Stimulated activated CD8-positive, alpha-beta memory T cell treated with anti-CD3 and anti-CD28 coated beads, Interleukin-15, amount 100 ng/mL, for 24 hours (primary cell): ENCODE data around the gene ZGPAT.
"Not testable (repeated sequence)": the region's sequence is repeated elsewhere in the genome, so short reads cannot be mapped to it uniquely, and the experiment has no call there.

Experiments
- DNase-seq: peaks from one replicate; pipeline ENCODE4 v3.0.0-alpha.2; 2020; ENCODE audit warnings: low read depth

The ZGPAT gene, protein sequence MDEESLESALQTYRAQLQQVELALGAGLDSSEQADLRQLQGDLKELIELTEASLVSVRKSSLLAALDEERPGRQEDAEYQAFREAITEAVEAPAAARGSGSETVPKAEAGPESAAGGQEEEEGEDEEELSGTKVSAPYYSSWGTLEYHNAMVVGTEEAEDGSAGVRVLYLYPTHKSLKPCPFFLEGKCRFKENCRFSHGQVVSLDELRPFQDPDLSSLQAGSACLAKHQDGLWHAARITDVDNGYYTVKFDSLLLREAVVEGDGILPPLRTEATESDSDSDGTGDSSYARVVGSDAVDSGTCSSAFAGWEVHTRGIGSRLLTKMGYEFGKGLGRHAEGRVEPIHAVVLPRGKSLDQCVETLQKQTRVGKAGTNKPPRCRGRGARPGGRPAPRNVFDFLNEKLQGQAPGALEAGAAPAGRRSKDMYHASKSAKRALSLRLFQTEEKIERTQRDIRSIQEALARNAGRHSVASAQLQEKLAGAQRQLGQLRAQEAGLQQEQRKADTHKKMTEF

GRCh38 chr20:63707558-63708300 is at the start of gene ZGPAT, which contains the start of gene ARFRP1:
ZGPAT (plus strand) TSS chr20:63708039; CDS start chr20:63708581, 542 bp downstream.
ARFRP1 (minus strand) TSS chr20:63707976; CDS start chr20:63707091, 885 bp downstream.
- DNase-seq, result peak; percentile 66

DNA sequence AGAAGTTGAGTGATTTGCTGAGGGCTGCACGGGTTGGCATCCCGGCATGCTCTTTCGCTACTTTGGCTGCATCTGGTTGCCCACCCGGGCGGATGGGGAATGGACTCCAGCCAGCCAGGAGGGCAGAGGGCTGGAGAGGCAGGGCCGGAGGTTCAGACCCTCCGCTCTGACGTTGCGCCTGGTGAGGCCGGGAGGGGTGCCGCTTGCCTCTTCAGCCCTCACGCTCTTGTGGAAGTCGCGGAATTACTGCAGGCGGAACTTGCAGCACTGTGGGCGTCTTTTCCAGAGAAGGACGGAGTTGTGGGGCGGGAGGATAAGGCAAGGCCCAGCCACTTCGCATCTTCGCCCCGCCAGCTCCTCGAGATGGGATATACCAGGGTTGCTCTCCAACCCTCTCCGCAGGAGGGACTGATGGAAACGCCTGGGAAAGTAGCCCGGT is 49.1 kb upstream of the ZGPAT start:
- no peak for DNase-seq

GRCh38 chr20:63659370-63659769 is 48.5 kb upstream of the ZGPAT start:
- DNase-seq, result no peak

- not testable (repeated sequence) for DNase-seq
Measured at GRCh38 chr20:63660174-63660573, 47.7 kb upstream of the ZGPAT start.

GRCh38 chr20:63660622-63661021 is 47.2 kb upstream of the ZGPAT start:
- no peak for DNase-seq

DNA sequence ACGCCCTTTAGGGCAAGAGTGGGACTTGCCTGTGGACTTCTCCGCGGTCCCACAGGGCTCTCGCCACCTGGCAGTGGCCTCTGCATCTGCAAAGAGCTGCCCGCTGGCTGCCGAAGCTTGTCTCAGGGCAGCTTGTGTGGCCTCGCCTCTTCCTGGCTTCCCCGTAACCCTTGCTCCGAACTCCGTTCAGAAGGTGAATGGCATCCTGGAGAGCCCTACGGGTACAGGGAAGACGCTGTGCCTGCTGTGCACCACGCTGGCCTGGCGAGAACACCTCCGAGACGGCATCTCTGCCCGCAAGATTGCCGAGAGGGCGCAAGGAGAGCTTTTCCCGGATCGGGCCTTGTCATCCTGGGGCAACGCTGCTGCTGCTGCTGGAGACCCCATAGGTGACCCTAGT is 46.7 kb upstream of the ZGPAT start:
- no peak for DNase-seq

- no peak for DNase-seq
Measured at GRCh38 chr20:63661959-63662812, 45.7 kb upstream of the ZGPAT start.

GRCh38 chr20:63662813-63663189 is 45.0 kb upstream of the ZGPAT start:
- DNase-seq, result no peak

DNA sequence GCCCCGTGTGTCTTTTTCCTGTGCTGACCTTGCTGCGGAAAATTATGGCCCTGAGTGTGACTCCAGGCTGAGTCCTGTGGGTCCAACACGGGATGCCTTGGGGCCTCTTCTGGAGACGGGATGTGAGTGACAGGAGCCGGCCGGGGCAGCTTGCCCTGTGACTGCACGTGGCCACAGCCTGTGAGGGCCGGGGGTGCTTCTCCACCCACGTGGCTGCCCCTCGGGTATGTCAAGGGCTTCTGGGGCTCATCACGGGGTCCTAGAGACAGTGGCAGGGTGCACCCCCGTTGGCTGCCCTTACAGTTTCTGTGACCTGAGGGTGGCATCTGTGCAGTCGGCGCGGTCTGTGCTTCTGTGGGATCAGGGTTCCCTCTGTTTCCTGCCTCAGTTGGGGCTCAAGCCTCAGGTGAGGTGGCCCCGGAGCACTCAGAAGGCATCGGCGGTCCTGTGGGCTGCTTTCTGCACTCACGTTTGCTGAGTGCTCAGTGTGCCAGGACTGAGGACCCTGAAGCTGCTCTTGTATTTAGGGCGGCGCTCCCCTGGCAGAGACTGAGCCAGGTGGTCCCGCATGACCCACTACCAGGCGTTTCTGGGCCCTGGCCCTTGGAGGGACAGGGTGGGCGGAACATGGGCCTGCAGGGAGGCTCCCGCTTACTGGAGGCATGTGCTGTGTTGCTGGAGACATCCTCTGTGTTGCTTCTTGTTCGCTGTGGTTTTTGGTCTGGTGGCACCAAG is 44.3 kb upstream of the ZGPAT start:
- DNase-seq, result no peak

GRCh38 chr20:63664143-63664851 is 43.5 kb upstream of the ZGPAT start:
- no peak for DNase-seq

DNA sequence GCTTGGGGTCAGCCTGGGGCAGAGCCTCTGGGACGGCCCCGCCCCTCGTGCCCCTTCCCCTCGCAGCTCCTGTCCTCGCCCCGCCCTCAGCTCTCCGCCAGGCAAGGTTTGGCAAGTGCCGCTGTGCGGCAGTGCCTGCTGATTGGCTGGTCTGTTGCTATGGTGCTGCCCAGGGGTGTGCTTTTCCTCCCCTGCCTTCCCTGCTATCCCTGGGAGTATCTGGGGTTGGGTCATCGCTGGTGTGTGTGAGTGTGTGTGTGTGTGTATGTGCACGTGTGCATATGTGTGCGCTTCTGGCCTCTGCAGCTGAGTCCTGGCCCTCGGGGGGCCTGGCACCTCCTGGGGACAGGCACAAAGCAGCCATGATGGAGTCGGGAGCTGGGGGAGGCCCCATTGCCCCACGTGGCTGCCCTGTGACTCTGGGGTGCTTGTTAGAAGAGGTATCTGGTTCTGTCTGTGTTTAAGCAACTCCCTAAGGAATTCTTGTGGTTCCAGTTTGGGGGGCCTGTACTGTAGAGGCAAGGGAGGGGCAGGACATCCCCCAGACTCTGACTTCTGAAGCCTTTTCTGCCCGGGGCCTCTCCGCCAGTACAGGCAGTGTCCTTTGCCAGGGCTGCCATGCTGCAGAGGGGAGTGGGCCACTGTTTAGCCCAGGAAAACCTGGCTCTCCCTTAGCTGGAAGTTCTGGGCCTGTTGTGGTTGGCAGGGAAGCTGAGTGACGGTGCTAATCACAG is 42.8 kb upstream of the ZGPAT start:
- DNase-seq, result no peak

DNA sequence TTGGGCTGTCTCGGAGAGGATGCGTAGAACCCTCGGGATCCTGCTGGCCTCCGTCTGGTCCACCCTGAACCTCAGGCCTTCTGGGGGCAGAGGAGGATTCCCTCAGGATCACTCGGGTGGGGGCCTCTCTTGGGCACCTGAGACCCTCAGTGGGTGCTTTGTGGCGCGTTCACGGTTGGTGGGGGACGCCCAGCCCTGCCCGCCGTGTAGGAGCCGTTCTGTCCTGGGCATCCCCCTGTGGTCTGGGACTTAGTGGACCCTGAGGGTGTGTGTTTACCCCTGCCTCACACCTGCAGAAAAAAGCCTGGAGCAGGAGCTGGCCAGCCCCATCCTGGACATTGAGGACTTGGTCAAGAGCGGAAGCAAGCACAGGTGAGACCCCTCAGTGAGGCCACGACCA is 42.1 kb upstream of the ZGPAT start:
- DNase-seq, result no peak

- DNase-seq, result no peak
Measured at GRCh38 chr20:63667858-63668257, 40.0 kb upstream of the ZGPAT start.

DNA sequence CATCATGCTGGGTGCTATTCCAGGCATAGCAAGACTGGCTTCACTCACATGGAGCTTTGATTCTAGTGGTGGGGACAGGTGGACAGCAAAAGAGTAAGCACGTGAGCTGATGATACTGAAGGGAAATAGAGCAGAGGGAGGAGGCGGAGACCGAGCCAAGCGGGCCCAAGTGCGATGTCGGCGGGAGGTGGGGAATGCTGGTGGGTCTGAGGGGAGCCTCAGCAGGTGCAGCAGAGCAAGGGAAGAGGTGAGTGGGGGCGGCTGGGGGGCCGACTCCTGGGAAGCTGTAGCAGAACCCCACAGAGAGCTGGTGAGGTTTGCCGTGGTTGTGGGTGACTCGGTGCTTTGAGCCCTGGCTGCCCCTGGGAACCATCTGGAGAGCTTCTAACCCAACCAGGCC is 39.5 kb upstream of the ZGPAT start:
- DNase-seq, result no peak

DNA sequence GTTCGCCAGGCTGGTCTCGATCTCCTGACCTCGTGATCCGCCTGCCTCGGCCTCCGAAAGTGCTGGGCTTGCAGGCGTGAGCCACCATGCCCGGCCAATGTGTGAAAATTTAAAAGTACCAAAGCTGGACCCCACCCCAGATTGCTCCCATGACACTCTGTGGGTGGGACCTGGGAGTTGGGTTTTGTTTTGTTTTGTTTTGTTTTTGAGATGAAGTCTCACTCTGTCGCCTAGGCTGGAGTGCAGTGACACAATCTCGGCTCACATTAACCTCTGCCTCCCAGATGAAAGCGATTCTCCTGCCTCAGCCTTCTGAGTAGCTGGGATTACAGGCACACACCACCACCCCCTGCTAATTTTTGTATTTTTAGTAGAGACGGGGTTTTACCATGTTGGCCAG is 36.1 kb upstream of the ZGPAT start:
- DNase-seq, result not testable (repeated sequence)

DNA sequence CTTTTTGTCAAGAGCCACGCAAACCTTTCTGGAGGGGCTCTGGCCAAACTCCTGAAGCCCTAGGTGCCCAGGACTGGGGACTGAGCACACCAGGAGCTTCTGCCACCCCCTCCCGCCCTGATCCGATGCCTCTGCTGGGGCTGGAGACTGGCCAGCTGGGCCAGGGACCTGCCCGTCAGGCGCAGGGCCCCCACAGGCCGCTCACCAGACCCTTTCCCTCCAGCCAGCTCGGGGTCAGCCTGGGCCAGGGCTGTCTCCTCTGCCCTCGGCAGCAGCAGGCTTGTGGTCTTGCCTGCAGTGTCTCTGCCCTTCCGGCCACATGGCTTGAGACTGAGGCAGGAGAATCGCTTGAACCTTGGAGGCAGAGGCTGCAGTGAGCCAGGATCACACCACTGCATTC is 35.2 kb upstream of the ZGPAT start:
- no peak for DNase-seq

DNA sequence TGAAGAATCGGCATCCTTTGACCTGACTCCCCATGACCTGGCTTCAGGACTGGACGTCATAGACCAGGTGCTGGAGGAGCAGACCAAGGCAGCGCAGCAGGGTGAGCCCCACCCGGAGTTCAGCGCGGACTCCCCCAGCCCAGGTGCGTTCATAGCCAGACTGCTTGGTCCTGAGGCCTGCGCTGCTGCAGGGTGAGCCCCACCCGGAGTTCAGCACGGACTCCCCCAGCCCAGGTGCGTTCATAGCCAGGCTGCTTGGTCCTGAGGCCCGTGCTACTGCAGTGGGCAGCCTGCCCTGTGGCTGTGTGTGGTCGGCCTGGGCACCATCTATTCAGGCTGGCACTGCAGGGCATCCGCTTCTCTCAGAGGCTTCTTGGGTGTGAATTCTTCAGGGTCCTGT is 33.9 kb upstream of the ZGPAT start:
- DNase-seq, result no peak

DNA sequence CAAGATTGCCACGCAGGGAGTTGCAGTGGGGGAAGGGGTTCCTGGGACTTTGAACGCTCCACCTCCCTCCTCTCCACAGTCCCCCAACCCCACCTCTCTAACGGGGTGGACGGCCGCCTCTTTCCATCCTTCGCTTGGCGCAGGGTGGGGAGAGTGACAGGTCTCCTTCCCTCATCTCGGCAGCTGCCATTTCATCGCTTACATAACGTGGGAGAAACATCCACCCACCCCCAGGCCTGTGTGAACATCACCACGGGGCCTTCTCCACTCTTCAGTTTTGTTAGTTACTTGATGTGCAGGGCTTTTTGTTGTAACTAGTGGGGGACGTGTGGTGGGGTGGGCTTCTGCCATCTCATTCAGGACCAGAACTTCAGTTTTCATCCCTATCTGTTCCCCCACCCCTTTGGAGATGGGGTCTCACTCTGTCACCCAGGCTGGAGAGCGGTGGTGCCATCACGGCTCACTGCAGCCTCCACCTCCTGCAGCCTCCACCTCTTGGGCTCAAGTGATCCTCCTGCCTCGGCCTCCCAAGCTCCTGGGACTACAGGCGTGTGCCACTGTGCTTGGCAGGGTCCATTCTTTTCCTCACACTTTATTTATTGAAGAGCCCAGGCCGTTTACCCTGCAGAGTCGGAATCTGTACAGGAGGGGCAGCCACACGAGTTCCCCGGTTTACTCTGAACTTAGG is 32.0 kb upstream of the ZGPAT start:
- no peak for DNase-seq

- no peak for DNase-seq
Measured at GRCh38 chr20:63678071-63678470, 29.8 kb upstream of the ZGPAT start.
